ENCODE results near the gene ITGB1.

ITGB1 gene

GRCh38 chr10:32954545-32955298 lies 3.3 kb downstream of the ITGB1 start:
- DNase-seq, result no peak

GRCh38 chr10:32954080-32954479 lies 4.0 kb downstream of the ITGB1 start:
- no peak for DNase-seq

- no peak for DNase-seq
Observed at GRCh38 chr10:32953277-32953927, 4.6 kb downstream of the ITGB1 start.

- no peak for DNase-seq
Observed at GRCh38 chr10:32952541-32953276, 5.3 kb downstream of the ITGB1 start.

- DNase-seq, result no peak
Observed at GRCh38 chr10:32952094-32952493, 5.9 kb downstream of the ITGB1 start.

- no peak for DNase-seq
Observed at GRCh38 chr10:32951111-32951510, 6.9 kb downstream of the ITGB1 start.

GRCh38 chr10:32950591-32951108 lies 7.4 kb downstream of the ITGB1 start:
- DNase-seq, result no peak

- DNase-seq, result no peak
Observed at GRCh38 chr10:32949221-32949678, 8.8 kb downstream of the ITGB1 start.

- DNase-seq, result no peak
Observed at GRCh38 chr10:32948451-32948850, 9.6 kb downstream of the ITGB1 start.

- no peak for DNase-seq
Observed at GRCh38 chr10:32947586-32947985, 10.4 kb downstream of the ITGB1 start.

- no peak for DNase-seq
Observed at GRCh38 chr10:32946108-32946507, 11.9 kb downstream of the ITGB1 start.

- peak in 1 of 2 donors; percentile 2 for DNase-seq
Observed at GRCh38 chr10:32943854-32944661, 14.0 kb downstream of the ITGB1 start.

GRCh38 chr10:32943395-32943794 lies 14.6 kb downstream of the ITGB1 start:
- no peak for DNase-seq

GRCh38 chr10:32942081-32942480 lies 15.9 kb downstream of the ITGB1 start:
- DNase-seq, result no peak

GRCh38 chr10:32941357-32941756 lies 16.7 kb downstream of the ITGB1 start:
- no peak for DNase-seq

- peak; percentile 8 to 13 for DNase-seq
Observed at GRCh38 chr10:32940321-32941301, 17.4 kb downstream of the ITGB1 start.

GRCh38 chr10:32939296-32940111 lies 18.5 kb downstream of the ITGB1 start:
- DNase-seq, result no peak

- peak in 1 of 2 donors; percentile 12 for DNase-seq
Observed at GRCh38 chr10:32938554-32939061, 19.4 kb downstream of the ITGB1 start.

GRCh38 chr10:32937911-32938424 lies 20.1 kb downstream of the ITGB1 start:
- peak; percentile 50 to 64 for DNase-seq

All from inflammatory macrophage (primary cell).